Measurements from ENCODE around the gene ZNF362.

The ZNF362 gene

GRCh38 chr1:33332357-33332789 is 76.1 kb downstream of the ZNF362 start:
- no peaks in the 10 kb centered on the region for H3K4me1 ChIP-seq (ENCODE audit: insufficient read depth, low read length)
- no peak overlapping the region for H3K9ac ChIP-seq (ENCODE audit: low read depth, low read length)
- no peak overlapping the region for H2AFZ ChIP-seq (ENCODE audit: low read depth, low read length)
- ATAC-seq (ENCODE audit: insufficient read depth, low read depth) (no peak), DNase-seq (no peak)
- H4K20me1 ChIP-seq (ENCODE audit: insufficient read depth, low read length), result peaks cover 67% of the 10 kb centered on the region
- no peak overlapping the region for H3K4me3 ChIP-seq (ENCODE audit: low read depth in 1 of 2, low read length in 2 of 2)
- H3K36me3 ChIP-seq (ENCODE audit: insufficient read depth, low read length), result peaks cover 83% of the 10 kb centered on the region
- H3K27me3 ChIP-seq (ENCODE audit: insufficient read depth, low read length, poor library complexity), result no peaks in the 10 kb centered on the region
- H3K4me2 ChIP-seq (ENCODE audit: insufficient read depth, low read length), result no peak overlapping the region
- no peak overlapping the region for H3K27ac ChIP-seq (ENCODE audit: low read length)
- no peaks in the 10 kb centered on the region for H3K9me3 ChIP-seq (ENCODE audit: insufficient read depth, low read length, severe bottlenecking)
- TF ChIP-seq EZH2 (IDR thresholded peaks at IDR 0.05; ENCODE audit: borderline replicate concordance, low read depth, low read length, severe bottlenecking), result no peak
- TF ChIP-seq, protein P1, sequence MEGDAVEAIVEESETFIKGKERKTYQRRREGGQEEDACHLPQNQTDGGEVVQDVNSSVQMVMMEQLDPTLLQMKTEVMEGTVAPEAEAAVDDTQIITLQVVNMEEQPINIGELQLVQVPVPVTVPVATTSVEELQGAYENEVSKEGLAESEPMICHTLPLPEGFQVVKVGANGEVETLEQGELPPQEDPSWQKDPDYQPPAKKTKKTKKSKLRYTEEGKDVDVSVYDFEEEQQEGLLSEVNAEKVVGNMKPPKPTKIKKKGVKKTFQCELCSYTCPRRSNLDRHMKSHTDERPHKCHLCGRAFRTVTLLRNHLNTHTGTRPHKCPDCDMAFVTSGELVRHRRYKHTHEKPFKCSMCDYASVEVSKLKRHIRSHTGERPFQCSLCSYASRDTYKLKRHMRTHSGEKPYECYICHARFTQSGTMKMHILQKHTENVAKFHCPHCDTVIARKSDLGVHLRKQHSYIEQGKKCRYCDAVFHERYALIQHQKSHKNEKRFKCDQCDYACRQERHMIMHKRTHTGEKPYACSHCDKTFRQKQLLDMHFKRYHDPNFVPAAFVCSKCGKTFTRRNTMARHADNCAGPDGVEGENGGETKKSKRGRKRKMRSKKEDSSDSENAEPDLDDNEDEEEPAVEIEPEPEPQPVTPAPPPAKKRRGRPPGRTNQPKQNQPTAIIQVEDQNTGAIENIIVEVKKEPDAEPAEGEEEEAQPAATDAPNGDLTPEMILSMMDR (IDR thresholded peaks at IDR 0.05; ENCODE audit: borderline replicate concordance, extremely low read depth, low read length, poor library complexity, severe bottlenecking), result no peak
- H3K79me2 ChIP-seq (ENCODE audit: insufficient read depth, low read length), result peaks cover 45% of the 10 kb centered on the region

- TF ChIP-seq EZH2 (IDR thresholded peaks at IDR 0.05; ENCODE audit: borderline replicate concordance, low read depth, low read length, severe bottlenecking), result no peak
- TF ChIP-seq, protein P1 (IDR thresholded peaks at IDR 0.05; ENCODE audit: borderline replicate concordance, extremely low read depth, low read length, poor library complexity, severe bottlenecking), result no peak
- Histone ChIP-seq H3K27ac (ENCODE audit: low read length) (no peak overlapping the region), H2AFZ (ENCODE audit: low read depth, low read length) (no peak overlapping the region), H3K9ac (ENCODE audit: low read depth, low read length) (no peak overlapping the region), H3K9me3 (ENCODE audit: insufficient read depth, low read length, severe bottlenecking) (no peaks in the 10 kb centered on the region), H3K4me3 (ENCODE audit: low read depth in 1 of 2, low read length in 2 of 2) (no peak overlapping the region), H3K79me2 (ENCODE audit: insufficient read depth, low read length) (peaks cover 50% of the 10 kb centered on the region), H3K36me3 (ENCODE audit: insufficient read depth, low read length) (peaks cover 78% of the 10 kb centered on the region), H3K4me2 (ENCODE audit: insufficient read depth, low read length) (no peak overlapping the region), H4K20me1 (ENCODE audit: insufficient read depth, low read length) (peaks cover 73% of the 10 kb centered on the region), H3K4me1 (ENCODE audit: insufficient read depth, low read length) (no peaks in the 10 kb centered on the region), H3K27me3 (ENCODE audit: insufficient read depth, low read length, poor library complexity) (no peaks in the 10 kb centered on the region)
- DNase-seq, result no peak
- ATAC-seq (ENCODE audit: insufficient read depth, low read depth), result no peak
Observed at GRCh38 chr1:33332881-33333280, 76.6 kb downstream of the ZNF362 start.

DNA sequence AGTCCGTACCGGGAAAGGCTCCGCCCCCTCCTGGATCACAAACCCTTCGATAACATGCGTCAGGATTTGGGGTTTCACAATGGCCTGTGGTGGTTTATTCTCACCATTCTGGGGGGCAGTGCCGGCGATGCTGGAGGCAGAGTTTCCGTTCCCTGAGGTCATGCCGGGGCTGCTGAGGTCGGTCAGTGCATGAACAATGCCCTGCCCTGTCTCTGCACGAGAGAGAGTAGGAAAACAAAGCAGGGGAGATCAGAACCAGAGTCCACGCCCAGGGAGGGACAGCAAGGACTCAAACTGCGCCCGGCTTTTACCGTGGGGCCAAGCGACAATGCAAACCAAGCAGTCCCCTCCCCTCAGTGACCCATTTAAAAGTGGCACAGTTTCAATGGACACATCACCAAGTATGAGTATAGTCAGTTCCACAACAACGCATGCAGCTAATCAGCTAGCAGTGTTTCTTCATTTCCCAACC is 77.8 kb downstream of the ZNF362 start:
- DNase-seq (no peak), ATAC-seq (ENCODE audit: insufficient read depth, low read depth) (no peak)
- Histone ChIP-seq H4K20me1 (ENCODE audit: insufficient read depth, low read length) (peaks cover 84% of the 10 kb centered on the region), H3K9ac (ENCODE audit: low read depth, low read length) (no peak overlapping the region), H2AFZ (ENCODE audit: low read depth, low read length) (no peak overlapping the region), H3K4me3 (ENCODE audit: low read depth in 1 of 2, low read length in 2 of 2) (no peak overlapping the region), H3K9me3 (ENCODE audit: insufficient read depth, low read length, severe bottlenecking) (no peaks in the 10 kb centered on the region), H3K4me1 (ENCODE audit: insufficient read depth, low read length) (no peaks in the 10 kb centered on the region), H3K36me3 (ENCODE audit: insufficient read depth, low read length) (peaks cover 68% of the 10 kb centered on the region), H3K79me2 (ENCODE audit: insufficient read depth, low read length) (peaks cover 63% of the 10 kb centered on the region), H3K27ac (ENCODE audit: low read length) (no peak overlapping the region), H3K4me2 (ENCODE audit: insufficient read depth, low read length) (no peak overlapping the region), H3K27me3 (ENCODE audit: insufficient read depth, low read length, poor library complexity) (no peaks in the 10 kb centered on the region)
- no peak for TF ChIP-seq EZH2 (IDR thresholded peaks at IDR 0.05; ENCODE audit: borderline replicate concordance, low read depth, low read length, severe bottlenecking)
- TF ChIP-seq, protein P1 (IDR thresholded peaks at IDR 0.05; ENCODE audit: borderline replicate concordance, extremely low read depth, low read length, poor library complexity, severe bottlenecking), result no peak

Measured in DND-41 (cell line).